Thoracic aorta (tissue), 2 donors: ENCODE measurements around the gene PPIAL4G. TPM values are rescaled to one million over a fixed set of nuclear protein-coding genes. Genes with fewer than 3 reads are reported as not detected.
"Not testable (repeated sequence)": the region's sequence is repeated elsewhere in the genome, so short reads cannot be mapped to it uniquely, and the experiment has no call there.

Experiments used
- ATAC-seq: fragments of 150-250 bp; one replicate; pipeline ENCODE4 v1.8.0; 2017; ENCODE audit warnings: low read depth; ENCODE audit not compliant: insufficient number of reproducible peaks, low FRiP score
- DNase-seq: peaks from one replicate; pipeline ENCODE4 v3.0.0-alpha.2; 2020; ENCODE audit warnings: low spot score
- H3K27ac ChIP-seq, 2 donors: fragments of 200-600 bp; sonication (generic); 1 replicate in 1 of 2; 2 replicates in 1 of 2; pipeline ENCODE4 v1.5.1; 2016; ENCODE audit warnings: mild to moderate bottlenecking in 2 of 2, moderate library complexity in 2 of 2
- H3K27me3 ChIP-seq: fragments of 200-600 bp; sonication (generic); replicated peaks from 2 replicates; pipeline ENCODE4 v1.6.0; 2016; ENCODE audit warnings: mild to moderate bottlenecking; ENCODE audit not compliant: insufficient read depth
- H3K36me3 ChIP-seq: fragments of 200-600 bp; sonication (generic); one replicate; pipeline ENCODE4 v1.5.1; 2016
- H3K4me1 ChIP-seq, 2 donors: fragments of 200-600 bp; sonication (generic); 1 replicate in 1 of 2; 2 replicates in 1 of 2; pipeline versions ENCODE4 v1.5.1 to v1.6.0; 2016; ENCODE audit warnings: low read depth in 2 of 2, mild to moderate bottlenecking in 1 of 2; ENCODE audit not compliant: control insufficient read depth in 1 of 2
- H3K4me3 ChIP-seq: fragments of 200-600 bp; sonication (generic); 2 replicates; pipeline ENCODE4 v1.5.1; 2016; ENCODE audit warnings: mild to moderate bottlenecking
- H3K9me3 ChIP-seq: fragments of 200-600 bp; sonication (generic); 2 replicates; pipeline ENCODE4 v1.5.1; 2016
- total RNA-seq, 2 donors: library from RNA; depleted of rRNA; stranded (reverse); fragments of >200 nt; gene quantifications; one replicate each; pipeline versions ENCODE4 v1.1.0 to v1.2.3, GENCODE V29; 2016

PPIAL4G gene
- total RNA-seq: not detected

DNA sequence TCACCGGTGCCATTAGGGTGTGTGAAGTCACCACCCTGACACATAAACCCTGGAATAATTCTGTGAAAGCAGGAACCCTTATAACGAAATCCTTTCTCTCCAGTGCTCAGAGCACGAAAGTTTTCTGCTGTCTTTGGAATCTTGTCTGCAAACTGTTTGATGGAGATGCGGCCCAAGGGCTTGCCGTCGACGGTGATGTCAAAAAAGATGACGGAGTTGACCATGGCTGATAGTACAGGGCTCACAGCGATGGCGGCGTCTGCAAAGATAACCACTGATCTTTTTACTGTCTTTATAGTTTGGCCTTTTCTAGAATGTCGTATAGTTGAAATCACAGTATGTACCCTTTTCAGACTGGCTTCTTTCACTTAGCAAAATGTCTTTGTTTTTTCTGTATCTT lies at the start of gene PPIAL4G:
Gene PPIAL4G, minus strand, starts transcription at position 274 of the 400 bp plus-strand sequence. Its CDS starts 50 bp downstream, at position 224.
- H3K27ac ChIP-seq, H3K36me3 ChIP-seq, H3K4me1 ChIP-seq, ATAC-seq, H3K4me3 ChIP-seq, DNase-seq, H3K9me3 ChIP-seq, H3K27me3 ChIP-seq: not testable (repeated sequence)

DNA sequence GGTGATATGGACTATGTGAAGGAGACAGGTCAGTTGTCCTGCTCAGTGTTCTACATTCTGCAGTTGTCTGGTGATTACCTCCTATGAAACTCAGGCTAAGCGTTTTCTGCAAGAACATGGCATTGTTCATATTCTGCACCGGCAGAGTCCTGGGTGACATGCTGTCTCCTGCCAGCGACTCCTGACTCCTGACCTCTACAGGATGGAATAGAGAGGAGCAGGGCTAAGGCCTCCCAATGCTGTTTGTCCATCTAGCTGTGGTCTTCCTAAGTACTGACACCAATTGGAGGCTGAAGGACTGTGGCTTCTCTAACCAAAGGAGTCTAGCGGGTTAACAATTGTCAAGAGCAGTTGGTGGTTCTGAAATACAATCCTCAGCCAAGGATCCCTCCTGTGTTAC lies 49.1 kb upstream of the PPIAL4G start:
- not testable (repeated sequence) for H3K4me3 ChIP-seq, H3K27me3 ChIP-seq, H3K27ac ChIP-seq, H3K9me3 ChIP-seq, DNase-seq, ATAC-seq, H3K4me1 ChIP-seq, H3K36me3 ChIP-seq

DNA sequence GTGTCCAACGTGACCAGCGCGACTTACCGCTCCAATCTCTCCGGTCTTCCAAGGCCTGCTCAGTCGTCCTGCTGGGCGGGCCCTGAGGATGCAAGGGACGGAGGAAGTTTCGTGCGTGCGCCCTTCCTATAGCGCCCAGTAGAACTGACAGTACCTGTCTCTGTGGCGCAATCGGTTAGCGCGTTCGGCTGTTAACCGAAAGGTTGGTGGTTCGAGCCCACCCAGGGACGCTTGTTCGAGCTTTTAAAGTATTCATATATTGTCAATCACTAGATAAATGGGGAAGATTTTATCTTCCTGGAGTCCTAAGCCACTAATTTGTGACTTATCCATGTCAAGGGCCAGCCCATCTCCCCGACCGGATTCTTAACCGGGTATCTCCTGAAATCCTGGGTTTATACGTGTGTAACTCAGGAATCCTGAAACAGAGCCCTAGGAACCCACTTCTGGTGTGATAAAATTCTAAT lies 46.0 kb upstream of the PPIAL4G start:
- H3K4me1 ChIP-seq, ATAC-seq, DNase-seq, H3K9me3 ChIP-seq, H3K27me3 ChIP-seq, H3K36me3 ChIP-seq: not testable (repeated sequence)
- H3K27ac ChIP-seq: peak overlapping the region in 1 of 2 donors; percentile 21
- peak overlapping the region; percentile 65 for H3K4me3 ChIP-seq

DNA sequence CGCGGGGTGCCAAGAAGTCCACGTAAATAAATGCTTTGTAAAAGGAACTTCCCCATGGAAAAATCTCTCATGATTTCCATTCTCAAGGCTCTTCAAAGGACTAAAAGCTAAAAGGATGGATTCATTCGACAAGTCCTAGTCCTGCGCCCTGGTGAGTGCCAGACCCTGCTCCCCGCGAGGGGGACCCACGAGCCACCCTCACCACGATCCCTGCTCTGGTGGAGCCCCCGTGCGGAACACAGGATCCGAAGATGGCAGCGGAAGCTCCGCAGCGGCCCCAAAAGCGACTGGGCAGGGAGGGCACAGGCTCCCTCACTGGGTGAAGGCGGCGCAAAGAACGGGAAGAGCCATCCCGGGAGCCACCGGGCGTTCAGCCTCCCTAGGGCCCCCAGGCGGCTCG lies 45.5 kb upstream of the PPIAL4G start:
- not testable (repeated sequence) for H3K27ac ChIP-seq, H3K36me3 ChIP-seq, H3K27me3 ChIP-seq, ATAC-seq, H3K4me1 ChIP-seq, DNase-seq, H3K9me3 ChIP-seq
- H3K4me3 ChIP-seq: peak overlapping the region; percentile 65

DNA sequence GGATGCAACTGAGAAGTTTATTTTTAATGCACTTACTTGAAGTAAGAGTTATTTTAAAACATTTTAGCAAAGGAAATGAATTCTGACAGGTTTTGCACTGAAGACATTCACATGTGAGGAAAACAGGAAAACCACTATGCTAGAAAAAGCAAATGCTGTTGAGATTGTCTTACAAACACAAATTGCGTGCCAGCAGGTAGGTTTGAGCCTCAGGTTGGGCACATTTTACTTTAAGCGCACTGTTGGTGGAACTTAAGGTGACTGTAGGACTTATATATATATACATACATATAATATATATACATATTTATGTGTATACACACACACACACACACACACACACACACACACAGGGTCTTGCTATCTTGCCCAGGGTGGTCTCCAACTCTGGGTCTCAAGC lies 43.5 kb upstream of the PPIAL4G start:
- not testable (repeated sequence) for H3K27ac ChIP-seq, DNase-seq, H3K9me3 ChIP-seq, ATAC-seq, H3K4me3 ChIP-seq, H3K36me3 ChIP-seq, H3K27me3 ChIP-seq, H3K4me1 ChIP-seq

GRCh38 chr1:148523205-148524144 lies 40.4 kb upstream of the PPIAL4G start:
- not testable (repeated sequence) for H3K36me3 ChIP-seq, H3K27me3 ChIP-seq, H3K9me3 ChIP-seq, ATAC-seq, DNase-seq, H3K4me1 ChIP-seq
- Histone ChIP-seq H3K27ac (peak overlapping the region in 1 of 2 donors; percentile 69), H3K4me3 (peak overlapping the region; percentile 78)

DNA sequence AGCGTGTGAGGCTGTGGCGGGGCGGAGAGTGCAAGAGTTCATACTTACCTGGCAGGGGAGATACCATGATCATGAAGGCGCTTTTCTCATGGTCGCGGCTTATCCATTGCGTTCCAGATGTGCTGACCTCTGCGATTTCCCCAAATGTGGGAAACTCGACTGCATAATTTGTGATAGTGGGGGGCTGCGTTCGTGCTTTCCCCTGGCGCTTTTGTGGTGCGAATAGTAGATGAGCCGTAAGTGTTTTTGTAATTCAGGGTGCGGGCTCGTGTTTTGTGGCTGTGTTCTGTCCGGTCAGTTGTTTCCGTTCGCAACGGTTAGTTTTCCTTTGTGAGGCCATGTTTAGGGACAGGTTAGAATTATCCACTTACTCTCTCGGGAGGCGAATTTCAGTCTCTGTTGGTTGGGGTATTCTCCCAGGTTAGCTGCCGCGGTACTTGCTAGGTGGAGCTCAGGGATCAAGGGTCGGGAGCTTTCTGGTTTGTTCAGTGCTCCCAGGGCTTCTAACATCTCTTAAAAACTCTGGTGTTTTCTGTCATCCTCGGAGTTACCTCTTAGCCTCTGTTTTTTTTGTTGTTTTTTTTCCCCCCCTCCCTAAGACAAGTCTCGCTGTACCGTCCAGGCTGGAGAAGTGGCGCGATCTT lies 39.6 kb upstream of the PPIAL4G start:
- not testable (repeated sequence) for H3K27me3 ChIP-seq, H3K9me3 ChIP-seq, H3K36me3 ChIP-seq, H3K4me1 ChIP-seq
- H3K27ac ChIP-seq: peak overlapping the region; percentile 43 to 69
- H3K4me3 ChIP-seq: peak overlapping the region; percentile 78
- DNase-seq (peak; percentile 49), ATAC-seq (peak; percentile 80)

DNA sequence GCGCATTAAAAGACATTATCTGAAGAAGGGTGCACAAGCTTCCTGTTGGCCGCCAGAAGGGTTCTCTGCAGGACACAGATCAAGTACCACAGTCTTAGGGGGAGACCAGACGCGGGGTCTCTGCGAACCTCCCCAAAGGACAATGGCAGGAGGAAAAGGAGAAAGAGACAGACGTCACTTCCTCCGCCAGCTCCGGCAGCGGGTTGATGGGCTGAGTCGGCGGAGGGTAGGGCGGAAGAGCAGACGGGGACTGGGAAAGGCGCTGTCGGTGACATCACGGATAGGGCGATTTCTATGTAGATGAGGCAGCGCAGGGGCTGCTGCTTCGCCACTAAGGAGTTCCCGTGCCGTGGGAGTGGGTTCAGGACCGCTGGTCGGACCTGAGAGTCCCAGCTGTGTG lies 39.0 kb upstream of the PPIAL4G start:
- not testable (repeated sequence) for H3K9me3 ChIP-seq, H3K36me3 ChIP-seq, H3K4me1 ChIP-seq, H3K27me3 ChIP-seq
- Histone ChIP-seq H3K4me3 (peak overlapping the region; percentile 78), H3K27ac (peak overlapping the region in 1 of 2 donors; percentile 49)
- DNase-seq (peak; percentile 45), ATAC-seq (peak; percentile 85)

DNA sequence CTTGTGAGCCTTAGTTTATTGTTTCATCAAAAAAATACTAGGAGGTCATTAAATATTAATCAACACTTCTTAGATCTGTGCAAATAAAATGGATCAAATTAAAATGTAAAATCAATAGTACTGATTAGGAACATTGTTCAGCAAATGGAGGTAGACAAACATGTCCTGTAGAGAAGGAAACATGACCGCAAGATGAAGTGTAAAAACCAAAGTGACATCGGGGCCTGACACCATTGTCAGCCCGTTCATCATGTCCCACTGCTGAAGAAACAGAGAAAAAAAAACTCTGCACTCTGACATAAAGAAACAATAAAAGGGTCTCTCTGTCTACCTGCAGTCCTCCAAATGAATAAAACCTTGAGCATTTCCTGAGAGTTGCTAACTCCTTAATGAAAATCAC lies 31.2 kb upstream of the PPIAL4G start:
- not testable (repeated sequence) for H3K4me1 ChIP-seq, H3K36me3 ChIP-seq, H3K9me3 ChIP-seq, H3K4me3 ChIP-seq, DNase-seq, ATAC-seq, H3K27me3 ChIP-seq, H3K27ac ChIP-seq

DNA sequence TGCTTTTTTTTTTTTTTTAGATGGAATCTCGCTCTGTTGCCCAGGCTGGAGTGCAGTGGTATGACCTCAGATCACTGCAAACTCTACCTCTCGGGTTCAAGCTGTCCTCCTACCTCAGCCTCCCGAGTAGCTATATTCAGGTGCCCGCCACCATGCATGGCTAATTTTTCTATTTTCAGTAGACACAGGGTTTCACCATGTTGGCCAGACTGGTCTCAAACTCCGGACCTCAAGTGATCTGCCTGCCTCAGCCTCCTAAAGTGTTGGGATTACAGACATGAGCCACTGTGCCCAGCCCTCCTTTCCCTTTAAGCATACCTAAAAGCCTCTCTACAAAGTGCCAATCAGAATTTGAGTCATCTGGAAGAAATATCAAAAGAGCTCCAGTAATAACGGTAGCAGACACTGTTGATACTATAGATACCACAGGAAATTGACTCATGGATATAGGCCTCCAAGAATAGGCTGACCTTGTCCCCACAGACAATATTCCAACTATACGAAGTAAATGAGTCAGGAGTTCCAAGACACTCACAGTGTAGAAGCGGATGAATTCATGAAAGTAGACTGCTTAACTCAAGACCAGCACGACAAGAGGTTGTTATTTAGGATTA lies 29.6 kb upstream of the PPIAL4G start:
- not testable (repeated sequence) for ATAC-seq, DNase-seq, H3K27ac ChIP-seq, H3K4me1 ChIP-seq, H3K27me3 ChIP-seq, H3K9me3 ChIP-seq, H3K36me3 ChIP-seq, H3K4me3 ChIP-seq

GRCh38 chr1:148493933-148494332 lies 10.8 kb upstream of the PPIAL4G start:
- H3K27me3 ChIP-seq, H3K9me3 ChIP-seq, H3K27ac ChIP-seq, H3K4me1 ChIP-seq, H3K36me3 ChIP-seq, DNase-seq, H3K4me3 ChIP-seq, ATAC-seq: not testable (repeated sequence)

GRCh38 chr1:148481134-148481533 lies 2.0 kb downstream of the PPIAL4G start:
- not testable (repeated sequence) for H3K36me3 ChIP-seq, H3K4me1 ChIP-seq, H3K27ac ChIP-seq, H3K4me3 ChIP-seq, H3K27me3 ChIP-seq, H3K9me3 ChIP-seq, ATAC-seq, DNase-seq
